HEK293T (cell line): ENCODE data around the gene CYP2W1.

Experiments
- ARNT ChIP-seq: fragments of 450-650 bp; IDR thresholded peaks from 2 replicates; pipeline ENCODE4 v1.6.1; 2017; ENCODE audit warnings: mild to moderate bottlenecking
- BHLHE40 ChIP-seq: fragments of 450-650 bp; IDR thresholded peaks from 2 replicates; pipeline ENCODE4 v1.6.1; 2016; ENCODE audit warnings: mild to moderate bottlenecking, moderate library complexity, borderline replicate concordance
- CTBP1 ChIP-seq: fragments of 450-650 bp; IDR thresholded peaks from 2 replicates; pipeline ENCODE4 v1.6.1; 2016; ENCODE audit warnings: borderline replicate concordance
- ELF4 ChIP-seq: fragments of 450-650 bp; IDR thresholded peaks from 2 replicates; pipeline ENCODE4 v1.6.1; 2017; ENCODE audit warnings: antibody characterized with exemption
- FOXA1 ChIP-seq: fragments of 450-650 bp; IDR thresholded peaks from 2 replicates; pipeline ENCODE4 v1.6.1; 2016; ENCODE audit warnings: mild to moderate bottlenecking
- FOXM1 ChIP-seq: fragments of 450-650 bp; IDR thresholded peaks from 2 replicates; pipeline ENCODE4 v1.6.1; 2017; ENCODE audit warnings: mild to moderate bottlenecking, borderline replicate concordance
- HDGF ChIP-seq: fragments of 450-650 bp; IDR thresholded peaks from 2 replicates; pipeline ENCODE4 v1.6.1; 2017; ENCODE audit warnings: antibody characterized with exemption, borderline replicate concordance
- L3MBTL2 ChIP-seq: fragments of 450-650 bp; conservative IDR thresholded peaks from 2 replicates; pipeline ENCODE4 v1.6.1; 2016; ENCODE audit warnings: mild to moderate bottlenecking
- SP1 ChIP-seq: fragments of 450-650 bp; IDR thresholded peaks from 2 replicates; pipeline ENCODE4 v1.6.1; 2017
- SUZ12 ChIP-seq: fragments of 450-650 bp; IDR thresholded peaks from 2 replicates; pipeline ENCODE4 v1.6.1; 2016; ENCODE audit warnings: mild to moderate bottlenecking

DNA sequence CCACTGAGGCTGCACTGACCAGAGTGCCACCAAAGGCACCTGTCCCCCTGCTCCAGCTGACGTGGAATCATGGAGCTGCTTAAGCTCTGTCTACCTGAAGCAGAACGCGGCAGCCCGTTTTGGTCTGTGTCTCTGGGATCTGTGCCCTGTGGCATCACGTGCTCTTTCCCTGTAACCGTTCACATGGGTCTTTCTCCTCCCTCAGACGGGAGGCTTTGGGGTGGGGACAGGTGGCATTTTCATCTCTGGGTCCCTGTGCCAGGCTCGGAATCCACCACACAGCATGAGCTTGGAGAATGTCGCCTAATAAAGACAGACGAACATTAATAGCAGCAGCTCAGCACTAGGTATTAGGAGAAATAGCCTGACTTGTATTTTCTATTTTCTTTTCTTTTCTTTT lies 26.9 kb upstream of the CYP2W1 start:
- TF ChIP-seq BHLHE40 (no peak), FOXA1 (no peak), ELF4 (no peak), SUZ12 (no peak), ARNT (no peak), SP1 (no peak), FOXM1 (no peak), HDGF (no peak), CTBP1 (no peak), L3MBTL2 (no peak)
